Measurements from ENCODE around the gene POLR3G. TPM values are rescaled to one million over a fixed set of nuclear protein-coding genes. Genes with fewer than 3 reads are reported as not detected.

POLR3G gene
- total RNA-seq, 1 donor from 2014 or later = 5.4 TPM

DNA sequence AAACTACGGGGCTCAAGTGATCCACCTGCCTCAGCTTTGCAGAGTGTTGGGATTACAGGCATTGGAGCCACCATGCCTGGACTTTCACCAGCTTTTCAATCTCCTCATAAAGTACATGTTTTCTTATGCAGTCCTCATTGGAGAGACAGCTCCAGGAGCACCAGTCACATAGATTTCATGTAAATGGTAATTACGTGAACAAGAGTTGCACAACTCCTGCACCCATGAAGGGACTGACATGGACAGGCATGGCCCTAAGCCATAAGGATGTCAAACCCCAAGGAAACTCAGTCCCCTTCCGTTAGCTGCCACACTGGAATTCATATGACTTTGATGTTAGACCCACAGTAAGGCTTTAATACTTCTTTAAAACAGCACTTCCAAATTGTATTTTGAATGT lies 76.3 kb downstream of the POLR3G start:
- TF ChIP-seq POLR2A (IDR thresholded peaks at IDR 0.05) = no peak
- no peak for TF ChIP-seq CTCF (IDR thresholded peaks at IDR 0.05)
- no peak for TF ChIP-seq POLR2AphosphoS5 (IDR thresholded peaks at IDR 0.05; ENCODE audit: insufficient read depth in 1 of 2, low read depth in 1 of 2)
- Histone ChIP-seq H3K9me3 (no peaks in the 10 kb centered on the region), H3K4me1 (no peaks in the 10 kb centered on the region), H3K27ac (no peak overlapping the region), H3K4me3 (no peak overlapping the region), H3K36me3 (no peaks in the 10 kb centered on the region), H3K27me3 (no peaks in the 10 kb centered on the region)
- DNase-seq (ENCODE audit: extremely low spot score in 2 of 2) = no peak
- intact Hi-C loops (cut with DNase I) = no loop called here

- H3K36me3 ChIP-seq = no peaks in the 10 kb centered on the region
- no peaks in the 10 kb centered on the region for H3K9me3 ChIP-seq
- no peak for TF ChIP-seq POLR2A (IDR thresholded peaks at IDR 0.05)
- TF ChIP-seq POLR2AphosphoS5 (IDR thresholded peaks at IDR 0.05; ENCODE audit: insufficient read depth in 1 of 2, low read depth in 1 of 2) = no peak
- no peak for TF ChIP-seq CTCF (IDR thresholded peaks at IDR 0.05)
- no peaks in the 10 kb centered on the region for H3K27me3 ChIP-seq
- no peak for DNase-seq (ENCODE audit: extremely low spot score in 2 of 2)
- H3K27ac ChIP-seq = no peak overlapping the region
- intact Hi-C loops (cut with DNase I) = no loop called here
- H3K4me1 ChIP-seq = no peaks in the 10 kb centered on the region
- H3K4me3 ChIP-seq = no peak overlapping the region
Measured at GRCh38 chr5:90551376-90551775, 76.7 kb downstream of the POLR3G start.

- H3K27ac ChIP-seq = no peak overlapping the region
- H3K9me3 ChIP-seq = no peaks in the 10 kb centered on the region
- no peak for TF ChIP-seq POLR2A (IDR thresholded peaks at IDR 0.05)
- TF ChIP-seq CTCF (IDR thresholded peaks at IDR 0.05) = no peak
- no peak for DNase-seq (ENCODE audit: extremely low spot score in 2 of 2)
- no peak overlapping the region for H3K4me3 ChIP-seq
- intact Hi-C loops (cut with DNase I) = no loop called here
- peaks cover 8% of the 10 kb centered on the region for H3K4me1 ChIP-seq
- no peaks in the 10 kb centered on the region for H3K27me3 ChIP-seq
- H3K36me3 ChIP-seq = no peaks in the 10 kb centered on the region
Measured at GRCh38 chr5:90553711-90554110, 79.0 kb downstream of the POLR3G start.

- no peak for DNase-seq (ENCODE audit: extremely low spot score in 2 of 2)
- no peaks in the 10 kb centered on the region for H3K27me3 ChIP-seq
- no peak for TF ChIP-seq CTCF (IDR thresholded peaks at IDR 0.05)
- no peak for TF ChIP-seq POLR2A (IDR thresholded peaks at IDR 0.05)
- TF ChIP-seq POLR2AphosphoS5 (IDR thresholded peaks at IDR 0.05; ENCODE audit: insufficient read depth in 1 of 2, low read depth in 1 of 2) = no peak
Measured at GRCh38 chr5:90554358-90555006, 79.8 kb downstream of the POLR3G start.

GRCh38 chr5:90555666-90556065 lies 81.0 kb downstream of the POLR3G start:
- Histone ChIP-seq H3K4me3 (no peak overlapping the region), H3K36me3 (no peaks in the 10 kb centered on the region), H3K4me1 (peaks cover 13% of the 10 kb centered on the region), H3K9me3 (no peaks in the 10 kb centered on the region), H3K27ac (no peak overlapping the region), H3K27me3 (no peaks in the 10 kb centered on the region)
- intact Hi-C loops (cut with DNase I) = no loop called here
- DNase-seq (ENCODE audit: extremely low spot score in 2 of 2) = no peak
- TF ChIP-seq CTCF (IDR thresholded peaks at IDR 0.05) = no peak
- TF ChIP-seq POLR2AphosphoS5 (IDR thresholded peaks at IDR 0.05; ENCODE audit: insufficient read depth in 1 of 2, low read depth in 1 of 2) = no peak
- TF ChIP-seq POLR2A (IDR thresholded peaks at IDR 0.05) = no peak

More at GRCh38 chr5:90554358-90555006, 79.8 kb downstream of the POLR3G start:
- intact Hi-C loops (cut with DNase I) = no loop called here
- Histone ChIP-seq H3K4me3 (no peak overlapping the region), H3K27ac (no peak overlapping the region), H3K36me3 (no peaks in the 10 kb centered on the region), H3K4me1 (peaks cover 13% of the 10 kb centered on the region), H3K9me3 (no peaks in the 10 kb centered on the region)

All from vagina (tissue), 2 donors.